Esophagus (tissue), 2 donors: ENCODE measurements around the gene NT5E. TPM values are rescaled to one million over a fixed set of nuclear protein-coding genes. Genes with fewer than 3 reads are reported as not detected.
"Not testable (repeated sequence)": the region's sequence is repeated elsewhere in the genome, so short reads cannot be mapped to it uniquely, and the experiment has no call there.

Experiments used
- H3K27ac ChIP-seq, 2 donors: one replicate each; pipeline ENCODE4 v1.5.1; 2013; ENCODE audit warnings: low read depth in 2 of 2, mild to moderate bottlenecking in 2 of 2, inconsistent platforms in 1 of 2, low read length in 1 of 2, moderate library complexity in 1 of 2
- H3K27me3 ChIP-seq, 2 donors: one replicate each; pipeline ENCODE4 v1.6.1; 2013; ENCODE audit warnings: low read length in 2 of 2, control low read depth in 1 of 2, mild to moderate bottlenecking in 1 of 2; ENCODE audit not compliant: insufficient read depth in 2 of 2, control insufficient read depth in 1 of 2
- H3K36me3 ChIP-seq, 2 donors: one replicate each; pipeline ENCODE4 v1.6.1; 2013; ENCODE audit warnings: low read length in 1 of 2; ENCODE audit not compliant: control insufficient read depth in 2 of 2, insufficient read depth in 2 of 2
- H3K4me1 ChIP-seq, 2 donors: one replicate each; pipeline ENCODE4 v1.6.1; 2013; ENCODE audit warnings: low read length in 1 of 2; ENCODE audit not compliant: control insufficient read depth in 2 of 2, insufficient read depth in 2 of 2
- H3K4me3 ChIP-seq, 2 donors: one replicate each; pipeline ENCODE4 v1.5.1; 2013; ENCODE audit warnings: low read length in 2 of 2, mild to moderate bottlenecking in 2 of 2, low read depth in 1 of 2, moderate library complexity in 1 of 2
- H3K9me3 ChIP-seq, 2 donors: one replicate each; pipeline ENCODE4 v1.6.1; 2013; ENCODE audit warnings: mild to moderate bottlenecking in 2 of 2, low read depth in 1 of 2, low read length in 1 of 2, moderate library complexity in 1 of 2; ENCODE audit not compliant: control insufficient read depth in 2 of 2, insufficient read depth in 1 of 2
- WGBS, 2 donors: extraction: QIAGEN DNeasy Blood & Tissue Kit; methylation state at CpG; one replicate each; pipeline ENCODE4 v1.1.7; 2013; 5-methylcytosine and 5-hydroxymethylcytosine counted together
- polyA plus RNA-seq, 2 donors: library from polyadenylated mRNA; stranded (reverse); fragments of 200-250 nt; gene quantifications; one replicate each; pipeline ENCODE4 v1.2.3, GENCODE V29; 2013
- donor health status: healthy with polysubstance abuse.
- donor health status: Bipolar disorder and iron deficiency.

Gene NT5E
- polyA plus RNA-seq, 2 donors: 0.51 to 1.3 TPM

DNA sequence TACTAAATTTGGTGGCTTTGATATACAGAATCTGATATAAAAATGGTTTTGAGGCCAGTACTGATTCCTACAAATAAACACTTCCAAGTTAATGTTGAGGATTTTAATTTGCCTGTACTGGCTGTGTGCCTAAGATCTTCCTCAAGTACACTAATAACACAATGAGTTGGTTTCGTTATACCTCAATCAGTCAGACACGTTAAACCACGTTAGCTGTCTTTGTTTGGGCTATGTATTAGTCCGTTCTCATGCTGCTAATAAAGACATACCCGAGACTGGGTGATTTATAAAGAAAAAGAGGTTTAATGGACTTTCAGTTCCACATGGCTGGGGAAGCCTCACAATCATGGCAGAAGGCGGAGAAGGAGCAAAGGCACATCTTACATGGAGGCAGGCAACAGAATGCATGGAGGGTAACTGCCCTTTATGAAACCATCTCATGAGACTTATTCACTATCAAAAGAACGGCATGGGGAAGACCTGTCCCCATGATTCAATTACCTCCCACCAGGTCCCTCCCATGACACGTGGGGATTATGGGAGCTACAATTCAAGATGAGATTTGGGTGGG lies 46.2 kb downstream of the NT5E start:
- no peaks in the 10 kb centered on the region for H3K27me3 ChIP-seq
- H3K27ac ChIP-seq: no peak overlapping the region
- H3K4me3 ChIP-seq: no peak overlapping the region
- no peaks in the 10 kb centered on the region for H3K36me3 ChIP-seq
- 77 to 88% methylated on average over 8 of the region's 8 CpGs for WGBS, 2 donors
- peaks cover 0 to 4% of the 10 kb centered on the region in 2 donors for H3K4me1 ChIP-seq
- H3K9me3 ChIP-seq: peaks cover 0 to 2% of the 10 kb centered on the region in 2 donors

DNA sequence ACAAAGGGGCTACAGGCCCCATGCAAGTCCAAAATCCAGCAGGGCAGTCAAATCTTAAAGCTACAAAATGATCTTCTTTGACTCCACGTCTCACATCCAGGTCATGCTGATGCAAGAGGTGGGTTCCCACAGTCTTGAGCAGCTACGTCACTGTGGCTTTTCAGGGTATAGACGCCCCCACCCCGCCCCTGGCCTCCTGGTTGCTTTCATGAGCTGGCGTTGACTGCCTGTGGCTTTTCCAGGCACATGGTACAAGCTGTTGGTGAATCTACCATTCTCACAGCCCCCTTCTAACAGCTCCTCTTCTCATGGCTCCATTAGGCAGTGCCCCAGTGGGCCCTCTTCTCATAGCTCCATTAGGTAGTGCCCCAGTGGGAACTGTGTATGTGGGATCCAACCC lies 47.0 kb downstream of the NT5E start:
- Histone ChIP-seq H3K27ac (no peak overlapping the region), H3K4me1 (peaks cover 0 to 4% of the 10 kb centered on the region in 2 donors), H3K36me3 (no peaks in the 10 kb centered on the region), H3K27me3 (no peaks in the 10 kb centered on the region), H3K9me3 (peaks cover 0 to 2% of the 10 kb centered on the region in 2 donors), H3K4me3 (no peak overlapping the region)
- 95 to 97% methylated on average over 5 of the region's 5 CpGs for WGBS, 2 donors

DNA sequence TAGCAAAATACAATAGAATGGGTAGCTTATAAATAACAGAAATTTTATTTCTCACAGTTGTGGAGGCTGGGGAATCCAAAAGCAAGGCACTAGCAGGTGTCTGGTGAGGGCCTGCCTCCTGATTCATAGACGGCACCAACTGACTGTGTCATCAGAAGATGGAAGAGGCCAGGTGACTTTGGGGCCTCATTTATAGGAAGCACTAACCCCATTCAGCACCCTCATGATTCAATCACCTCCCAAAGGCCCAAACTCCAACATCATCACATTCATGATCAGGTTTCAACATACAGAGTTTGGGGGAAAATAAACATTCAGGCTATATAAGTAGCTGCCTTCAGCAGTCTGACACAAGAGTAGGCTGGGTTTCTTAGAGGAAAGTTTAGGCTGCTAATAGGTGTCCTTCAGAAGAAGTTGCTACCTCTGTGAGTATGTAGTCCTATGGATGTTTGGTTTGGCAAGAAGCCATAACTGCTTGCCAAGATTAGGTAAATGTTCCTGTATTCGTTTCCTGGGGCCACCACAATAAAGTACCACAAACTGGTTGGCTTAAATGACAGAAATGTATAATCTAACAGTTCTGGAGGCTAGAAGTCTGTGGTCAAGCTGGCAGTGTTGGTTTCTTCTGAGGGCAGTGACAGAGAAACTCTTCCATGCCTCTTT lies 48.8 kb downstream of the NT5E start:
- 50 to 56% methylated on average over 2 of the region's 2 CpGs for WGBS, 2 donors
- Histone ChIP-seq H3K27me3 (no peaks in the 10 kb centered on the region), H3K36me3 (peaks cover 0 to 2% of the 10 kb centered on the region in 2 donors), H3K9me3 (peaks cover 0 to 2% of the 10 kb centered on the region in 2 donors), H3K4me1 (peaks cover 0 to 4% of the 10 kb centered on the region in 2 donors), H3K27ac (no peak overlapping the region), H3K4me3 (no peak overlapping the region)

DNA sequence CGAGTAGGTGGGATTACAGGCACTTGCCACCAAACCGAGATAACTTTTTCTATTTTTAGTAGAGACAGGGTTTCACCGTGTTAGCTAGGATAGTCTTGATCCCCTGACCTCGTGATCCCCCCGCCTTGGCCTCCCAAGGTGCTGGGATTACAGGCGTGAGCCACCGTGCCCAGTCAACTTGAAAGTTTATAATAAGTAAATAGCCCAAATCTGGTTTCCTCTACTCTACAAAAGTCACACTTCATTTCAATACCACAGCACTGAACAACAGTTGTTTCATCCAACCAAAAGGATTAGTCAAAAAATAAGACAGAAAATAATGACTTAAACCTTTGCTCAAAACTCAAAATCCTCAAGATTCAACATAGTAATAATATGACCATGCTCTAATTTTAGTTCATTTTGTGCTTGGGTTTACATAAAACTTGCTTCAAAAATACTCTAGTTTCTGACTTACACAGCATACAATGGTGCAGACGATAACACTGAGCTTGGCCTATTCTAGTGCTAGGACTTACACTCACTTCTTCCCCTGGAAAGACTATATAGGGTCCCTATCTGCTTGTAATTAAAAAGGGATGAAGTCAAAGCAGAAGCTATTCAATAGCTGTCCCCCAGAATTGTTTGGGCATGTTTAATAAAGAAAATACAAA lies 56.7 kb downstream of the NT5E start:
- H3K36me3 ChIP-seq: peaks cover 0 to 4% of the 10 kb centered on the region in 2 donors
- H3K4me3 ChIP-seq: no peak overlapping the region
- no peak overlapping the region for H3K27ac ChIP-seq
- H3K4me1 ChIP-seq: no peaks in the 10 kb centered on the region
- WGBS, 2 donors: 75 to 84% methylated on average over 8 of the region's 8 CpGs
- H3K27me3 ChIP-seq: no peaks in the 10 kb centered on the region
- no peaks in the 10 kb centered on the region for H3K9me3 ChIP-seq

DNA sequence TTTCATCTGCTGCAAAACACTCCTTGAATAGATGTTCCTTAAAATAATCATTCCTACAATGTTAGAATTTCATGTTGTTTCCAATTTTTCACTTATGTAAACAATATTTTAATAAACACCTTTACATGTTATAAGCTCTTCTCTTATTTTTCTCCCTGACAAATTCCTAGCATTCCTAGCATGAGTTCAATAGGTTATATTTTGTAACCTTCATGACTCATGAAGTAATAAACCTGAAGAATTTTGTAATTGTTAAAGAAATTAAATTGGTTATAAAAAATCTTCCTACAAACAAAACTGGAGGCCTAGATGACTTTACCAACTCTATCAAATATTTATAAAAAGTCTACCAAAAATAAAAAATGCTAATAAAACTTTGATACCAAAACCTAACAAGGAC lies 66.3 kb downstream of the NT5E start:
- H3K9me3 ChIP-seq: no peaks in the 10 kb centered on the region
- peaks cover 0 to 3% of the 10 kb centered on the region in 2 donors for H3K36me3 ChIP-seq
- no peak overlapping the region for H3K4me3 ChIP-seq
- H3K4me1 ChIP-seq: no peaks in the 10 kb centered on the region
- no peak overlapping the region for H3K27ac ChIP-seq
- H3K27me3 ChIP-seq: no peaks in the 10 kb centered on the region

DNA sequence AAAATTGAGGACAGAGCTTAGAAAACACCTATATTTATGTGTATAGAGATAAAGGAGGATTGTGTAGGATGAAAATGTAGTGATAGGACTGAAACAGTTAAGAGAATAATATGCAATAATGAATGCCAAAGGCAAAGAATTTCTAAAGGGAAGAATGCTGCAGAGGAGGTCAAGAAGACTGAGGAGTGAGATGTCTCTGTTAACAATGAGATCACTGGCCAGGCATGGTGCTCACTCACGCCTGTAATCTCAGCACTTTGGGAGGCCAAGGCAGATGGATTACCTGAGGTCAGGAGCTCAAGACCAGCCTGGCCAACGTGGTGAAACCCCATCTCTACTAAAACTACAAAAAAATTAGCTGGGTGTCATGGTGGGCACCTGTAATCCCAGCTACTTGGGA lies 74.4 kb downstream of the NT5E start:
- 82 to 88% methylated on average over 2 of the region's 2 CpGs for WGBS, 2 donors
- not testable (repeated sequence) for H3K4me3 ChIP-seq, H3K9me3 ChIP-seq, H3K27me3 ChIP-seq, H3K4me1 ChIP-seq, H3K36me3 ChIP-seq, H3K27ac ChIP-seq

DNA sequence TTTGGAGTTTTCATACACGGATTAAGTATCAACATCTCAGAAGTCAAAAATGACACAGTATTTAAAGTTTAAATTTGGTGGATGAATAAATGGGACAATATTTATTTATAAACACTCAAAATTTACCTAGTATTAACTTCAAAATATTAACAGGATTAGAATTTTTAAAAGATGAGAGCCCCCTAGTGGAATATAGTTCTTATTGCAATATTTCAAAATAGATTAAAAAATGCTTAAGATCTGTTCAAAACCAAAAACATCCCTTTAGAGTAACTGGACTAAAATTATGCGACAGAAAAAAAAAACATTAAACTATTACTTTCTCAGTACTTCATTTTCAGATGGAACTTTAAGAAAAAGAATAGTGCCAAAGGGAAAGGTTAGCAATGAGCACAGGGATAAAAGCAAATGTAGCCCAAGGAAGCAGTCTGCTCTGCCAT lies 87.2 kb downstream of the NT5E start:
- H3K4me1 ChIP-seq: no peaks in the 10 kb centered on the region
- H3K27ac ChIP-seq: no peak overlapping the region
- H3K36me3 ChIP-seq: peaks cover 0 to 3% of the 10 kb centered on the region in 2 donors
- no peak overlapping the region for H3K4me3 ChIP-seq
- H3K27me3 ChIP-seq: no peaks in the 10 kb centered on the region
- 49 to 54% methylated on average over 2 of the region's 2 CpGs for WGBS, 2 donors
- H3K9me3 ChIP-seq: no peaks in the 10 kb centered on the region

DNA sequence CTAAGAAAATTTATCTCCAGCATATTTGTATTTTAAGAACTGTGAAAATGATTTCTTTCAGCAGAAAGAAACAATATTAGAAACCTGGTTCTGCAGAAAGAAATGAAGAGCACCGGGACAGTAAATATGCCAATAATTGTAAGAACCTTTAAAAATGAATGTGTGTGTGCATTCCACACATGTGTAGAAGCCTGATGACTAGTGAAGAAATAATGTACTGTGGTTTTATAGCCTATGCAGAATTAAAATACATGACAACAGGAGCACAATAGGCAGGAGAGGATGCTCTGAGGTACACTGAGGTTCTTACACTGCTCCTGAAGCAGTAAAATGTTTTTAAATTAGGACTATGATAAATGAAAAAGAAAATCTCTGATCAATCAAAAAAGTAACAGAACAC lies 94.9 kb downstream of the NT5E start:
- Histone ChIP-seq H3K4me1 (no peaks in the 10 kb centered on the region), H3K4me3 (no peak overlapping the region), H3K27ac (no peak overlapping the region), H3K9me3 (no peaks in the 10 kb centered on the region), H3K27me3 (no peaks in the 10 kb centered on the region), H3K36me3 (peaks cover 2 to 4% of the 10 kb centered on the region in 2 donors)
- 97 to 99% methylated on average over 1 of the region's 1 CpG for WGBS, 2 donors
